Measurements from ENCODE around the gene AHCYL2. TPM values are rescaled to one million over a fixed set of nuclear protein-coding genes. Genes with fewer than 3 reads are reported as not detected.

AHCYL2 gene
- polyA plus RNA-seq, 1 donor from 2014 or later = 39.9 TPM

GRCh38 chr7:129423700-129424410 is 199.0 kb downstream of the AHCYL2 start:
- TF ChIP-seq REST (IDR thresholded peaks at IDR 0.05; ENCODE audit: borderline replicate concordance) = no peak
- no peak for TF ChIP-seq MXI1 (conservative IDR thresholded peaks at IDR 0.05; ENCODE audit: poor library complexity, severe bottlenecking)
- no peak for TF ChIP-seq POLR2AphosphoS5 (IDR thresholded peaks at IDR 0.05)
- TF ChIP-seq EP300 (conservative IDR thresholded peaks at IDR 0.05; ENCODE audit: poor library complexity, severe bottlenecking) = no peak
- no peak for TF ChIP-seq SMC3 (conservative IDR thresholded peaks at IDR 0.05; ENCODE audit: poor library complexity)
- no peak for TF ChIP-seq EZH2 (IDR thresholded peaks at IDR 0.05; ENCODE audit: borderline replicate concordance, insufficient read depth, low read length, poor library complexity, severe bottlenecking)
- TF ChIP-seq CTCF (IDR thresholded peaks at IDR 0.05; ENCODE audit: poor library complexity, severe bottlenecking) = no peak
- TF ChIP-seq TAF1 (IDR thresholded peaks at IDR 0.05; ENCODE audit: low read depth) = no peak
- TF ChIP-seq RAD21 (conservative IDR thresholded peaks at IDR 0.05) = no peak
- H3K36me3 ChIP-seq (ENCODE audit: insufficient read depth, low read length) = peaks cover 9% of the 10 kb centered on the region
- no peaks in the 10 kb centered on the region for H3F3A ChIP-seq (ENCODE audit: insufficient read depth, low read length, poor library complexity, severe bottlenecking)
- no peak overlapping the region for H2AFZ ChIP-seq (ENCODE audit: low read depth, low read length)
- no peak overlapping the region for H3K27ac ChIP-seq (ENCODE audit: low read length)
- H3K9me3 ChIP-seq (ENCODE audit: low read length) = no peaks in the 10 kb centered on the region
- H4K20me1 ChIP-seq (ENCODE audit: insufficient read depth) = no peaks in the 10 kb centered on the region
- H3K27me3 ChIP-seq (ENCODE audit: insufficient read depth, low read depth, low read length) = no peaks in the 10 kb centered on the region
- H3K4me2 ChIP-seq (ENCODE audit: low read length) = no peak overlapping the region
- no peak overlapping the region for H3K9ac ChIP-seq (ENCODE audit: low read length)
- H3K4me3 ChIP-seq (ENCODE audit: low read length) = no peak overlapping the region
- no peaks in the 10 kb centered on the region for H3K79me2 ChIP-seq (replicated peaks; ENCODE audit: insufficient read depth, low read length)
- no peaks in the 10 kb centered on the region for H3K9me2 ChIP-seq (ENCODE audit: insufficient read depth, low read length)

GRCh38 chr7:129426482-129426881 is 201.7 kb downstream of the AHCYL2 start:
- Histone ChIP-seq H2AFZ (ENCODE audit: low read depth, low read length) (no peak overlapping the region), H3K36me3 (ENCODE audit: insufficient read depth, low read length) (peaks cover 9% of the 10 kb centered on the region), H3K9me2 (ENCODE audit: insufficient read depth, low read length) (no peaks in the 10 kb centered on the region), H3F3A (ENCODE audit: insufficient read depth, low read length, poor library complexity, severe bottlenecking) (no peaks in the 10 kb centered on the region), H3K9me3 (ENCODE audit: low read length) (no peaks in the 10 kb centered on the region), H3K9ac (ENCODE audit: low read length) (no peak overlapping the region), H3K79me2 (replicated peaks; ENCODE audit: insufficient read depth, low read length) (no peaks in the 10 kb centered on the region), H3K27me3 (ENCODE audit: insufficient read depth, low read depth, low read length) (no peaks in the 10 kb centered on the region), H3K27ac (ENCODE audit: low read length) (no peak overlapping the region), H3K4me2 (ENCODE audit: low read length) (no peak overlapping the region), H4K20me1 (ENCODE audit: insufficient read depth) (no peaks in the 10 kb centered on the region), H3K4me3 (ENCODE audit: low read length) (no peak overlapping the region)
- TF ChIP-seq EZH2 (IDR thresholded peaks at IDR 0.05; ENCODE audit: borderline replicate concordance, insufficient read depth, low read length, poor library complexity, severe bottlenecking) (no peak), CTCF (IDR thresholded peaks at IDR 0.05; ENCODE audit: poor library complexity, severe bottlenecking) (no peak), RAD21 (conservative IDR thresholded peaks at IDR 0.05) (no peak), TAF1 (IDR thresholded peaks at IDR 0.05; ENCODE audit: low read depth) (no peak), POLR2AphosphoS5 (IDR thresholded peaks at IDR 0.05) (no peak), REST (IDR thresholded peaks at IDR 0.05; ENCODE audit: borderline replicate concordance) (no peak), SMC3 (conservative IDR thresholded peaks at IDR 0.05; ENCODE audit: poor library complexity) (no peak), MXI1 (conservative IDR thresholded peaks at IDR 0.05; ENCODE audit: poor library complexity, severe bottlenecking) (no peak), EP300 (conservative IDR thresholded peaks at IDR 0.05; ENCODE audit: poor library complexity, severe bottlenecking) (no peak)

All from neural cell (in vitro differentiated cells).